ENCODE results near the gene CCDC51.
"Not testable (repeated sequence)": the region's sequence is repeated elsewhere in the genome, so short reads cannot be mapped to it uniquely, and the experiment has no call there.

The CCDC51 gene, protein sequence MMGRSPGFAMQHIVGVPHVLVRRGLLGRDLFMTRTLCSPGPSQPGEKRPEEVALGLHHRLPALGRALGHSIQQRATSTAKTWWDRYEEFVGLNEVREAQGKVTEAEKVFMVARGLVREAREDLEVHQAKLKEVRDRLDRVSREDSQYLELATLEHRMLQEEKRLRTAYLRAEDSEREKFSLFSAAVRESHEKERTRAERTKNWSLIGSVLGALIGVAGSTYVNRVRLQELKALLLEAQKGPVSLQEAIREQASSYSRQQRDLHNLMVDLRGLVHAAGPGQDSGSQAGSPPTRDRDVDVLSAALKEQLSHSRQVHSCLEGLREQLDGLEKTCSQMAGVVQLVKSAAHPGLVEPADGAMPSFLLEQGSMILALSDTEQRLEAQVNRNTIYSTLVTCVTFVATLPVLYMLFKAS

DNA sequence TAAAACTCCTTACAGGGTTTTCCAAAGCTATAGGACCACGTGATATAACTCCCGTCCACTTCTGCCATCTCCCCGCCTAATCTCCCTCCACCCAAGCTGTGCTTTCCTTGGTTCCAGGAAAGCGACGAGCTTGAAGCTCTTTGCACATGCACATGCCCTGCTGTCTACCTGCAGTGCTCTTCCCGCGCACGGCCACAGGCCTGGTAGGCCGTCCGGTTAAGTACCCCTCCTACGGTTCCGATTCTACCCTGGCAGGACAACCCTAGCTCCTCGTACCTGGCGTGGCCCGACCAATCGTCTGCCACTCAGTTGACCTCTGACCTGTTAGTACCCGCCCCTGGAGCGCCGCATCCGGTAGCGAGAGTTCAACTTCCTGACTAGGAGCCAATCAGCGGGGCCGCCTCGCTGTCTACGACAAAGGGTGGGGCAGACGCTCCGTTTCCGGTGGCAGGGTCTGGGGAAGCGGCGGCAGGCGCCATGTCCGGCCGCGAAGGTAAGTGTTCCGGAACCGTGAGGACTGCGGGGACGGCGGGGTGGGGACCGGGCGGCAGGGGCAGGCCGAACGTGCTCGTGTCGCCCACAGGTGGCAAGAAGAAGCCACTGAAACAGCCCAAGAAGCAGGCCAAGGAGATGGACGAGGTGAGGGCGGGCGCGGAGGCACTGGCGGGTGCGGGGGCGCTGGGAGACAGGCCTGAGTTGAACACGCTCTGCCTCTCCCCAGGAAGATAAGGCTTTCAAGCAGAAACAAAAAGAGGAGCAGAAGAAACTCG lies at the start of gene CCDC51, which contains the start of gene TMA7:
CCDC51 (minus strand) TSS at position 300 of the 770 bp plus-strand sequence. CDS start 4,991 bp downstream, outside the sequence.
TMA7 (plus strand) TSS at position 438 of the 770 bp plus-strand sequence; CDS start at position 478, 40 bp downstream.
- DNase-seq (ENCODE audit: low spot score): peak; percentile 98

- DNase-seq (ENCODE audit: low spot score): no peak
These were observed 47.0 kb upstream of the CCDC51 start for GRCh38 chr3:48486952-48487351.

- not testable (repeated sequence) for DNase-seq (ENCODE audit: low spot score)
These were observed 42.9 kb upstream of the CCDC51 start for GRCh38 chr3:48482822-48483221.

DNA sequence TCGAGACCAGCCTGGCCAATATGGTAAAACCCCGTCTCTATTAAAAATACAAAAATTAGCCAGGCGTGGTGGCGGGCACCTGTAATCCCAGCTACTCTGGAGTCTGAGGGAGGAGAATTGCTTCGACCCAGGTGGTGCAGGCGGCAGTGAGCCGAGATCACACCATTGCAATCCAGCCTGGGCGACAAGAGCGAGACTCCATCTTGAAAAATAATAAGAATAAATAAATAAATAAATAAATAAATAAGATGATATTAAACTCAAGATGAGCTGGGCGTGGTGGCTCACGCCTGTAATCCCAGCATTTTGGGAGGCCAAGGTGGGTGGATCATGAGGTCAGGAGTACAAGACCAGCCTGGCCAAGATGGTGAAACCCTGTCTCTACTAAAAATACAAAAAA lies 41.0 kb upstream of the CCDC51 start:
- DNase-seq (ENCODE audit: low spot score): not testable (repeated sequence)

DNA sequence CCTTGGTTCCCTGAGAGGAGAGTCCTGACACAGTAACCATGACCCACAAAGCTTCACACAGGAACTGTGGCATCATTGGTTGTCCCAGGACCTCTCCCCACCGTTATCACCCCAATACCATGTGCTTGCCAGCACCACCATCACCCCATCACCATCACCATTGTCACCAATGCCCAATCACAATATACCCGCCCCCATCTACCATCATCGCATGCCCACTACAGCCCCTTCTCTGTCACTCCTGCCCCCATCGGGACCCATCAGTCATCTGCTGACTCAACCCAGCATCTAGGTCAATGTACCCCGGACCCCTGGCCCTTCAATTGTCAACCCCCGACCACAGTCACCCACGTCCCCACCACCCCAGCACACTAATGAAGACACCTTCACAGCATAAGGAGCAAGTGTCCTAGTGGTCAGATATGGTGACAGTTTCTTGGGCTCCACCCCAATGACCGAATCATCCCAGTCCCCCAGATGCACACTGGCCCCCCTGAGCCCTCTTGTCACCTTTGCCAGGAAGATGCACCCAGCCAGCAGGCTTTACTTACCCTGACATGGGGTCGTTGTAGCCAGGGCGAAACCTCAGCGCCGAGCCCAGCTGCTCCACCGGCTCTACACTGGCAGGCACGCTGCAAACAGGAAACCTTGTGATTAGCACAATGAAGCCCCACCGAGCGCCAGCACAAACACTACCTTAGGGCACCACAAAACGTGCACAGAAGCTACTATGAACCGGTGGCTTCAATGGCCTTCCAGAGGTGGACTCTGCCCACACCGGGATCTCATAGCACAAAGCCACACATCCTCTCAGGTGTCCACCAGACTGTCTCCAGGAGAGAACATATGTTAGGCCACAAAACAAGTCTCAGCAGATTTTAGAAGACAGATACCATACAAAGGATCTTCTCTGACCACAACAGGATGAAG lies 39.0 kb upstream of the CCDC51 start:
- no peak for DNase-seq (ENCODE audit: low spot score)

DNA sequence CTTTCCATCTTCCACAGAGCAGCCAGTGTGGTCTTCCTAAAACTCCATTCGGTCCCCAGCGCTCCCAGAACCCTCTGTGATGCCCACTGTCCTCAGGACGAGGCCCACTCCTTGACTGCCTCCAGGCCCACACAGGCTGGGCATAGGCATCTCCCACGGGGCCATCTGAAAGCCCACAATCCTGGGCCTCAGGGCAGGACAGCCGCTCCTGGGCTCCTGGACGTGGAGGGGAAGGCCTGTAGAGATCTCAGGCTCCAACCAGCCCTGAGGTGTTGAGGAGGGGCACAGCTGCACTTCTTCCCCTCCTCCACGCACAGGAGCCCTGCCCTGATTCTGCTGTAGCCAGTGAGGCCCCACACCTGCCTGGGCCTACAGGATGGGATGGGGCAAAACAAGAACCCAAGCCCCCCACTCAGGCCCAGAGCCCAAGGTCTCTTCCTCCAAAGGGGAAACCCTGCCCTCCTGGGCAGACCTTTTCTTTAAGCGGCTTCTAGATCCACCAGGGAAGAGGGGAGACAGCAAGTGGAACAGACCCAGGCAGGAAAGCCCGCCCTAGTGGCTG lies 38.1 kb upstream of the CCDC51 start:
- no peak for DNase-seq (ENCODE audit: low spot score)

GRCh38 chr3:48476426-48477053 lies 36.6 kb upstream of the CCDC51 start:
- DNase-seq (ENCODE audit: low spot score): no peak

DNA sequence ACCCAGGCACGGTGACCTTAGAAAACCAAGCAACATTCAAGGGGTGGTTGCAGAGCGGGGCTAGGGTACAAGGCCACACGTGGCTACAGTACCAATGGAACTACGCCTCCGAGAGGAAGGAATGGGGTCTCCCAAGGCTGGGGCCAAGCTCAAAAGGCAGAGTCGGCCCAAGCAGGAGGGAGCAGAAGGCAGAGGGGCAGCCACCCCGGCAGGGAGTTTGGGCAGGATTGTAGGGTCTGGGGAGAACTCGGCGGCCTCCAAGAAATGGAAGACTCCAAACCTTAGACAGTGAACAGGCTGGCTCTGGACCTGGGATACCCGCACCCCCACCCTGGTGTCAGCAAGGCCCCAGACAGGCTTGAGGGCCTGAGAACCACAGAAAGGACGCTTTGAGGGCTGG lies 35.3 kb upstream of the CCDC51 start:
- DNase-seq (ENCODE audit: low spot score): no peak

DNA sequence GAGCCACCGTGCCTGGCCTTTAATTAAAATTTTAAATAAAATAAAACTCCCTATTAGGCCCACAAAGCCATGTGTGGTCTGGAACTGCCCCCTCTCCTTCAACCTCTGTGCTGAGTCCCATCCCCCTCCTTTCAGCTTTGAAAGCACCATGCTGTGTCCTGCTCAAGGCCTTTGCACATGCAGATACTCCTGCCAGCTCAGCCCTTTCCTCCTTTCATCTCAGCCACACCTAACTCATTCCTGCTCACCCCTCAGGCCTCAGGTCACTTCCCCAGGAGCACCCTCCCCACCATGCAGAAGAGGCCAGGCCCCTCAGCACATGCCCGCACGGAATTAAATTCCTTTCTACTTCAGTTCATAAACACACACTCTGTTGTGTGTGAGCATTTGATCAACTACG lies 34.7 kb upstream of the CCDC51 start:
- DNase-seq (ENCODE audit: low spot score): no peak

- DNase-seq (ENCODE audit: low spot score): not testable (repeated sequence)
These were observed 34.1 kb upstream of the CCDC51 start for GRCh38 chr3:48474031-48474430.

GRCh38 chr3:48473617-48473952 lies 33.7 kb upstream of the CCDC51 start:
- DNase-seq (ENCODE audit: low spot score): no peak

- peak; percentile 91 for DNase-seq (ENCODE audit: low spot score)
These were observed 33.2 kb upstream of the CCDC51 start for GRCh38 chr3:48472923-48473616.

DNA sequence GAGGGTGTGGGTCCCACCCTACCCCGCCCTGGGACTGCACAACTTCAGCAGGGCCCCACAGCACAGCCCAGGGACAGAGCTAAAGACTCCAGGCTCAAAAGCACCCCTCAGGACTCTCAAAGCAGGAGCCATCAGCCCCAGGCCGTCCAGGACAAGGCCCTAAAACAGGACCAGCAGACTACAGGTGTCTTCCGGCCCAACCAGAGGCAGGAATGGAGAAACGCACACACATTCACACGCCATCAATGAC lies 32.7 kb upstream of the CCDC51 start:
- DNase-seq (ENCODE audit: low spot score): no peak

DNA sequence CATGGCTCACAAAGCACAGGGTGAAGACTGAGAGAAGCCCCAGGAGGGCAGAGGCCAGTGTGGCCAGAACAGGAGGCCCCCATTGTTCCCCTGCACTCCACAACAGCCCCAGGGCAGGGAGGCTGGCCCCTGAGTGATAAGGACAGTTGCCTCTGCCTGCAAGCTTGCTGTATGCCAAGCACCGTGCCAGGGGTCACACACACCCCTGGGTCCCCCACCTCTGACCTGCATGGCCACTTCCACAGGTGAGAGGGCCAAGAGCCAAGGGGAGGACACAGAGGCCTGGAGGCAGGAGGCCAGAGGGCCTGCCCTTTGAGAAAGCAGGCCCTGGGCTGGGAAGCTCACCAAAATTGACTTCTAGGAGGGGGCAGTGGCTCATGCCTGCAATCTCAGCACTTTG lies 30.4 kb upstream of the CCDC51 start:
- no peak for DNase-seq (ENCODE audit: low spot score)

DNA sequence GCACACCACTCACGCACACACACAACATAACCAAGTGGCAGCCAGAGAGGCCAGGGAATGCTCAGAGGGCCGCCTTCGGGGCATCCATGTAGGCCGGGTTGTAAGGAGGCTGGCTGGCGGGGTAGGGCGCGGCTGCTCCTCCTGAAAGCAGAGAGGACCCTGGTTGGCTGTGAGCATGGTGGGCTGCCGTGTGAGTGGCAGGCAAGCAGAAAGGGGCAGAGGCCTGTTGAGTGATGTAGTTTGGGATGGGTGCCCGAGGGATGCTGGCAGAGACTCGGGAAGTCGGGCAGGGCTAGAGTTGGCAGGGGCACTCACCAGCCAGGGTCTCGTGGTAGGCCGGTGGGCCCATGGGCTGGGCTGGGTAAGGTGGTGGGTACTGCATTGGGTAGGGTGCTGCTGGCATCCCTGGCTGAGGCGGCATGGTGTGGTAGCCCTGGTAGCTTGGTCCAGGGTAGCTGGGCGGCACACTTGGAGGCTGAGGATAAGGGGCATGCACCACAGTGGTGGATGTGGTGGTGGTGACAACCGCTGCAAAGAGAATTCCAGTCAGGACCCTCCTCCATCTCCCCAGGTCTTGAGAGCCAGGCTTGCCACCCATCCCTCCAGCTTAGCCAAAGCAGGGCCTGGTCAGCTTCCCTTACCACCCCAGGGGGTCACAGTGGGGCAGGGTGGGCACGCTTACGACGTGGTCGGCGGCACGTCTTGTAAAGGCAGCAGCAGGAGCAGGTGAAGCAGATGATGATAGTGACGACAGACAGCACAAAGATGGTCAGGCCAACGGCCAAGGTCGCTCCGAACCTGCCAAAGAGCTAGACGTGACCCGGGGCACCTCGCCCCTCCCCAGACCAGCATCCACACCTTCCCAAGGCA lies 29.4 kb upstream of the CCDC51 start:
- no peak for DNase-seq (ENCODE audit: low spot score)

DNA sequence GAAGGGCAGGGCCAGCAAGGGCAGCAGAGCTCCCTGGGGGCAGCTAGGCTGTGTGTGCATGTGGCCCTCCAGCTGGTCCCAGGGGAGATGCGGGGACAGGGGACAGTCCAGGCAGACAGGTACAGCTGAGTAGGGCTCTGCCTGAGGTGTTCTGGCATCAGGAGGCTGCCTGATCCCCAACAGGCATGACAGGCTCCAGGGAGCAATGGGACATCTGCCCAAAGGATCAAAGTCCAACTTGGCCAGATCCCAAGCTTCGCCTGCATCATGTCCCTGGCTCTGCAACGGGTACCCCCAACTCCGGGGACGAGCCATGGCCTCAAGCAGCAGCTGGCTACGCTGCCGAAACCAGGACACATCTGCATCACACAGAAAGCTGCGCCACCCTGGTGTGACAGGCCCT lies 28.4 kb upstream of the CCDC51 start:
- DNase-seq (ENCODE audit: low spot score): no peak

DNA sequence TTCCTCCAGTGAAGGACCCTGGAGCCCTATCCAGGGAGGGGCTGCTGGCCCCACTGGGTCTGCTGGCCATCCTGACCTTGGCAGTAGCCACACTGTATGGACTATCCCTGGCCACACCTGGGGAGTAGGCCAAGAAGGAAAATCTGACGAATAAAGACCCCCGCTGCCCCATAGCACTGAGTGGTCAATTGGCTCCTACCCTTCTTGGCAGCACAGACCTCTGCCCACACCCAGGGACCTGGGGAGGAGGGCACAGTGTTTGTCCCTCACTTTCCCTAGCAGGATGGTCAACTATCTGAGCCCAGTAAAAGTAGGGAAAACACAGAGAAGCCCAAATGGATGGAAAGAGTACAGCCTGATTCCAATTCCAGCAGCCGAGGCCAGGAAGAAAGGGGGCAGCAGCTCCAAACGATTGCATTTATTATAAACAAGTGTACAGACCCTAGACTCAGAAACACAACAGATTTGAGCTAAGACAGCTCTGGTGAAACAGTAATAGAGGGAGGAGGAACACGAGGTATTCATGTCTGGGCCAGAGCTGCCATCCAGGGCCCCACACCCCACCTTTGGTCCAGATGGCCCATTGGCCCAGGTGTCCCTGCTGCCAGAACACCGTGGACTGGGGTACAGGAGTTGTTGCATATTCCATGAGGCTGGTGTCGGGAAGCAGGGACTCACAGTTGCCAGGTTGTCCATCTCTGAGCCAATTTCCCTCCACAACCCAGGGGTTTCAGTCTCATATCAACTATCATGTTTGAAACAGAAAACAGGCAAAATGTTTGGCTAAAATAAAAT lies 27.8 kb upstream of the CCDC51 start:
- no peak for DNase-seq (ENCODE audit: low spot score)

DNA sequence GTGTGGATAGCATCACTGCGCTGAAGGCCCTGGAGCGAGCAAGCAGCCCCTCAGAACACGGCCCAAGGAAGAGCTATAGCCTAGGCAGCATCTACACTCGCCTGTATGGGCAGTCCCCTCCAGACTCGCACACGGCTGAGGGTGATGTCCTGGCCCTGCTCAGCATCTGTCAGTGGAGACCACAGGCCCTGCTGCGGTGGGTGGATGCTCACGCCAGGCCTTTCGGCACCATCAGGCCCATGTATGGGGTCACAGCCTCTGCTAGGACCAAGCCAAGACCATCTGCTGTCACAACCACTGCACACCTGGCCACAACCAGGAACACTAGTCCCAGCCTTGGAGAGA lies 27.2 kb upstream of the CCDC51 start:
- DNase-seq (ENCODE audit: low spot score): no peak

DNA sequence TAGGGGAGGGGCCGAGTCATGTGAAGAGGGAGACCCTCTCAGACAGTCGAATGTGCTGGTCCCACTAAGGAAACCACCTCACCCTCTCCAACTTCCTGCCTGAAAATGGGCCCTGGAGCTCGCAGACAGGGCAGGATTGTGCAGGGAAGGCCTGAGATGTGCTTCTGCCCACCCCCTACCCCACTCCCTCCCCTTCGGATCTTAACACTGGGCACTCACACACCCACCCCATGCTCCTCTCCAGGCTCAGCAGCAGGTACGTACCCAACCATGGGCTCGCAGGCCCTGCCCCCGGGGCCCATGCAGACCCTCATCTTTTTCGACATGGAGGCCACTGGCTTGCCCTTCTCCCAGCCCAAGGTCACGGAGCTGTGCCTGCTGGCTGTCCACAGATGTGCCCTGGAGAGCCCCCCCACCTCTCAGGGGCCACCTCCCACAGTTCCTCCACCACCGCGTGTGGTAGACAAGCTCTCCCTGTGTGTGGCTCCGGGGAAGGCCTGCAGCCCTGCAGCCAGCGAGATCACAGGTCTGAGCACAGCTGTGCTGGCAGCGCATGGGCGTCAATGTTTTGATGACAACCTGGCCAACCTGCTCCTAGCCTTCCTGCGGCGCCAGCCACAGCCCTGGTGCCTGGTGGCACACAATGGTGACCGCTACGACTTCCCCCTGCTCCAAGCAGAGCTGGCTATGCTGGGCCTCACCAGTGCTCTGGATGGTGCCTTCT lies 26.6 kb upstream of the CCDC51 start:
- DNase-seq (ENCODE audit: low spot score): no peak

Measured in pons (tissue), 1 donor.